COLO668 (cell line): ENCODE results near the gene CSNK1D.

Experiments used
- DNase-seq: peaks from one replicate; lab custom pipeline; 2025; ENCODE audit not compliant: unreplicated experiment; lab: John Stamatoyannopoulos, UW

CSNK1D gene

GRCh38 chr17:82310877-82311276 is 37.4 kb upstream of the CSNK1D start:
- no peak for DNase-seq

DNA sequence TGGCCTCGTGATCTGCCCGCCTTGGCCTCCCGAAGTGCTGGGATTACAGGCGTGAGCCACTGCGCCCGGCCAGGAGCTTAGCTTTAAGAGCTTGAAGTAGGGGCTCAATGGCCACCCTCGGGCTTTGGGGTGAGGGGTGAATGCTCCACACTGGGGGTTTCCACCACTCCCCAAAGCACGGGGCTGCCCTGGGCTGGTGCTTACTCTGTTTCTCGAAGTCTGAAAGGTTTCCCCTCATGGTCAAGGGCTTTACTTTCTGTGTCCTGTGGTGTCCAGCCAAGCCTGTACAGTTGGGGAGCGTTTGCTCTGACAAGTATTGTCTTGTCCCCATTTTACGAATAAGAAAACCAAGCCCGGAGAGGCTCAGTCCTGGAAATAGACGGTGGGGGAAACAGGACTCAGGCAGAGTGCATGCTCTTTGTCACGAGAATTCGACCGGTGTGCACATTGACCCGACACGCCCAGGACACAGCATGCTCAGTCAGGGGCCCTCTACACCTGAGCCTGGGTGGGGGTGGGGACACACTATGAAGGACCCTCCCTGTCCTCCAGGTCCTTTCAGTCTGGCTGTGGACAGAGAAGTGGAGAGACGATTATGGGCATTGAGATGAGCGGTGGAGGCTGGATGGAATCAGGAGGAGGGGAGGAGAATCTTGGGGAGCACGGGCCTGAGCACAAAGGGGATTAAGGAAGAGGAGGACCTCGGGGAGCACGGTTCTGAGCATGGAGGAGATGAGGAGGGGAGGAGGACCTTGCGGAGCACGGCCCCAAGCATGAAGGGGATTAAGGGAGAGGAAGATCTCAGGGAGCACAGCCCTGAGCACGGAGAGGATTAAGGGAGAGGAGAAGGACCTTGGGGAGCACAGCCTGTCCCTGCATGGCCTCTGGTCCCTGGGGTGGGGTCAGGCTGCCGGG is 36.4 kb upstream of the CSNK1D start:
- no peak for DNase-seq

- DNase-seq, result no peak
These were observed 32.3 kb upstream of the CSNK1D start for GRCh38 chr17:82305727-82306300.

GRCh38 chr17:82304826-82305726 is 31.6 kb upstream of the CSNK1D start:
- DNase-seq, result no peak

DNA sequence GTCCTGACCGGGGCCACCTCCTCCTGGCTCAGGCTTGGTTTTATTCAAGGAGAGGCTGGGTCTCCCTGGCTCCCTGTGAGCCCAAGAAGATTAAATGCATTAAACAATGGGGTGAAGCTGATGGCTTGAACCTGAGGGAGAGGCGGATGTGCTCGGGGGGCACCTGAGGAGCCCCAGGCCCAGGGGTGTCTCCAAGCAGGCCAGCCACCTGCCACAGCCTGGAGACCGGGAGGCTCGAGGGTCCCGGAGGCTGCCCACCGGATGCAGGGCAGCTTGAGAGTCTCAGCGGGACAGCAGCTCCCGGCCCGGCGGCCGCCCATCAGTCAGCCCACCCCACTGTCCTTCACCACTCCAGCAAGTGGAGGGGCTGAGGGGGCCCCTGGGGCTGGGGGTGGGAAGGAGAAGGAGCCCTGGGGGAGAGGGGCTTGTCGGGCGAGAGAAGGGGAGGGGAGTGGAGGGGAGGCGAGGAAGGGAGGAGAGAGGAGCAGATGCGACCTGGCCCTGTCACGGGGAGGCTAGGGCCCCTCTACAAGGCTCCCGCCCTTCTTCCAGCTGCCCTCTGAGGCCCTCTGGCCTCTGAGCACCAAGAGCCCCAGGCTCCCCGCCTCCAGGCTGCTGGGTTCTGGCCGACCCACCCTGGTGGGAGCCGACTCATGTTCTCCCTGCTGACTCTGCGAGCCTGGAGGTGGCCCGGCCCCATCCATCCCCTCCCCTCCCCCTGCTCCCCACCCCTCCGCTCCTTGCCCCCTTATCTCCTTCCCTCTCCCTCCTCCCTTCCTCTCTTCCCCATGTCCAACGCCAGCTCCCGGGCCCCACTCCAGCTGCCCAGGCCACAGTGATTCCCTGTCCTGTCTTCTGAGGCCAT is 30.7 kb upstream of the CSNK1D start:
- DNase-seq, result no peak

GRCh38 chr17:82302991-82303943 is 29.8 kb upstream of the CSNK1D start:
- no peak for DNase-seq

DNA sequence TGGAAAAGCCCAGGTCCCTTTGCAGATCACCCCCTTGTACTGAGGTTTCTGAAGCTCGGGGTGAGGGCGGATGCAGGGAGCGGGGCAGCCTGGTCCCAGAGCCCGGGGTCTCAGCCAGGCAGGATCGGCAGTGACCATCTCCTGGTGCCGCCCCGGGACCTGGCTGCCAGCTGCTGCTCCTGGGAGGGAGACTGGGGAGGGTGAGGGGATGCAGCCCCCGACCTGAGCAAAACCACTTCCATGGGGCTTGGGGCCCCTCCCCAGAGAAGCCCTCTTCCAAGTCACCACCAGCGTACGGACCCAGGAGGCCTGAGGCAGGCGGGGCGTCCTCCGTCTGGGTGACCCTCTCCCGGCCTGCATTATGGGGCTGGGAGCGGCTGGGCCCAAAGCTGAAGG is 29.1 kb upstream of the CSNK1D start:
- no peak for DNase-seq

- no peak for DNase-seq
These were observed 28.5 kb upstream of the CSNK1D start for GRCh38 chr17:82301916-82302567.

GRCh38 chr17:82301300-82301915 is 27.9 kb upstream of the CSNK1D start:
- DNase-seq, result no peak

DNA sequence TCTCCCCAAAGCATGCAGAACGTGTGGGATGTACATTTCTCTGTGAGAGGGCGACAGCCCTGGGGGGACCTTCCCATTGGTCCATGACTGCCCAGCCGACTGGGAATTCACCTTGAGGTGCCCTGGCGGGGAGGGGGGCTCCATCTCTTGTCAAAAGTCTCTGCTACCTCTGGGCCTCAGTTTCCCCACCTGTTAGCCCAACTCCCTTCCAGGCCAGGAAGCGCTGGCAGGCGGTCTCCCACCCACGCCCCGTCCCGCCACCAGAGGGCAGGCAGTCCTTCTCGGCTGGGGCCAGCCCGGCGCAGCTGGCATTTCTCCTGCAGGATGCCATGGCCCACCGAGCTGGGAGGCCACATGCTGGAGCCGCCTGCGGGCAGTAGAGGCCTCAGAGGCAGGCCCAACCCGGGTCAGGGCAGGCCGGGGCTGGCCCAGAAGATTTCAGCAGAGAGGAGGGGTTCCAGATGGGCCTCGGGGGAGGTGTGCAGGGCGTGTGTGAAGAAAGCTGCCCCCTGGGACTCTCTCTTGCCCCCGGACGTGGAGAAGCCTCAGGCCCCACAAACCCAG is 27.3 kb upstream of the CSNK1D start:
- DNase-seq, result peak; percentile 76

GRCh38 chr17:82300228-82300627 is 26.7 kb upstream of the CSNK1D start:
- DNase-seq, result no peak

DNA sequence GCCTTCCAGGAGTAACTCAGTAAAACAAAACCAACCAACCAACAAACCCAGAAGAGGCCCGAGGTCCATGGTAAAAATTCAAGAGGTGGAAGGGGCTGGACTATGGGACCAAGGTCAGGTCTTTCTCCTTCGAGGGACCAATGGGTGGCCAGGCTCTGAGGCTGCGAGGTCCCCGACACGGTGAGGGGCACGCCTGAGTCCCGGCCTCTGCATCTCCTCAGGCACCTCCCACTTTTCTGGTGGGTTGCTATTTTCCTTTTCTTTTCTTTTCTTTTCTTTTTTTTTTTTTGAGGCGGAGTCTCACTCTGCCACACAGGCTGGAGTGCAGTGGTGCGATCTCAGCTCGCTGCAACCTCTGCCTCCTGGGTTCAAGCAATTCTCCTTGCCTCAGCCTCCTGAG is 26.0 kb upstream of the CSNK1D start:
- no peak for DNase-seq

DNA sequence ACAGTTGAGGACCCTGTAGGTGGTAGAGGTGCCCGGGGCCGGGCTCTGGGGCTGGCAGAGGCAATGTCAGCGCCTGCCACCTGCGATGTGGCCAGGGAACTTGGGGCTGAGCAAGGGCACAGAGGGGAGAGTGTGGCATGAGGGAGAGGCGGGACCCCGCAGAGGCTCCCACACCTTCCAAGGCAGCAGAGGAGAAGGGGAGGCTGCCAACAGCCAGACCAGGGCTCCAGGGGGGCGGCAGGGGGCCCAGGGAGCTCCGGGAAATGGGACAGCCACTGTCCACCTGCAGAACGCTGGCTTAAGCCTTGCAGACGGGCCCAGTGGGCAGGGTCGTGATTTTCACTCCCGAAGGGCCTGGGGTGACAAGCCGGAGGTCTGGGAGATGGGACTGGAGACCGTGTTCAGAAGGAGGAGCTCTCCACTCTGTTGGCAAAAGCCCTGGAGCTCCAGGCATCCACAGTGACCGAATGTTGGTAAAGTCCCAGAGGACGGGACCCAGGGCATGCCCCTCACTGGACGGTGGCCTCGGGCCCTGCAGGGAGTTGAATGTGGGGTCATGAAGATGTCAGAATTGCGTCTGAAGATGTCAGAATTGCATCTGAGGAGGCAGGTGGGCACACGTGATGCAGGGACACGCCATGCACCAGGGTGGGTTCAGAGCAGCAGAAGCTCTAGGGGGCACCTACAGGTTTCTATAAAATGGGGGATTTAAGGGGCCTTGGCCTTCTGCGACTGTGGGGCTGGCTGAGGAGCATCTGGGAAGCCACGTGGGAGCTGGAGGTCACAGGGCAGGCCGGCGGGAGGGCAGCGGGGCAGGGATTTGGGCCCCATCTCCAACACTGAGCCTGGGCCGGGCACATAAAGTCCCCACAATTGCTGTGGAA is 25.3 kb upstream of the CSNK1D start:
- DNase-seq, result no peak

DNA sequence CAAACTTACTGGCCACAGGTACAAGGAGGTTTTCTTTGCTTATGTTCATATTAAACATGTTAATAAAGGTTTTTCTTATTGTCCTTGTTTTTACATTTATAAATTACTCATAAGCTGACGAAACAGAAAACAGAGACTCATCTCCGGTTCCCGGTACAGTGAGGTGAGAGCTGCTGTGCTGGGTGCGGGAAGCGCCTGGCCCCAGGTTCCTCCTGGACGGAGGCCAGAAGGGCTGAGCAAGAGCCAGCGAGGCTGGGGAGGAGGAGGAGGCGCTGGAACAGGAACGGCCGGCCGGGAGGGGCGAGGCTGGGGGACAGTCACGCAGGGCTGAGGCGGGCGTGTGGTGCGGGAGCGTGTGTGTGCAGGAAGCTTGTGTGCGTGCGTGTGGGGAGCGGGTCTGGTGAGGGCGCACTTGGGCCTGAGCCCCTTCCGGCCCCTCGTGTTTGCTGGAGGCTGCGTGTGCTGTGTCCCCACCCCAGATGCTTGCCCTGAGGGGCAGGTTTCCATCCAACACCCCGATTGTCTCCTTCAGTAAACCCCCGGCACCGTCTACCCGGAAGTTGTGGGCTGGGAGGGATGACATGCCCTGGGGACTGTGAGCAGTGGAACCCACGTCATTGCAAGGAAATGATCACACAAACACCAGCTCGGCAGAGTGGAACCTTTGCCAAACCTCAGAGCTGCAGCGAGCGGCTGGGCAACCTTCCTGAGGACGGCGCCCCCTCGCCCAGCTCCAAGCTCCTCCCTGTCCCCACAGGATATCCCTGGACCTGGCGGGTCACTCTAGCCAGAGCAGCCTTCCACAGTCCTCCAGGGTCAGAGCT is 24.4 kb upstream of the CSNK1D start:
- DNase-seq, result peak; percentile 66

GRCh38 chr17:82297280-82297713 is 23.8 kb upstream of the CSNK1D start:
- DNase-seq, result peak; percentile 68
